Fibroblast of skin of right biceps (primary cell): Measurements from ENCODE around the gene PCDHA13.
"Not testable (repeated sequence)": the region's sequence is repeated elsewhere in the genome, so short reads cannot be mapped to it uniquely, and the experiment has no call there.

ENCODE experiments used
- DNase-seq: peaks from one replicate; pipeline ENCODE4 v3.0.0-alpha.2; 2013

PCDHA13 gene, protein sequence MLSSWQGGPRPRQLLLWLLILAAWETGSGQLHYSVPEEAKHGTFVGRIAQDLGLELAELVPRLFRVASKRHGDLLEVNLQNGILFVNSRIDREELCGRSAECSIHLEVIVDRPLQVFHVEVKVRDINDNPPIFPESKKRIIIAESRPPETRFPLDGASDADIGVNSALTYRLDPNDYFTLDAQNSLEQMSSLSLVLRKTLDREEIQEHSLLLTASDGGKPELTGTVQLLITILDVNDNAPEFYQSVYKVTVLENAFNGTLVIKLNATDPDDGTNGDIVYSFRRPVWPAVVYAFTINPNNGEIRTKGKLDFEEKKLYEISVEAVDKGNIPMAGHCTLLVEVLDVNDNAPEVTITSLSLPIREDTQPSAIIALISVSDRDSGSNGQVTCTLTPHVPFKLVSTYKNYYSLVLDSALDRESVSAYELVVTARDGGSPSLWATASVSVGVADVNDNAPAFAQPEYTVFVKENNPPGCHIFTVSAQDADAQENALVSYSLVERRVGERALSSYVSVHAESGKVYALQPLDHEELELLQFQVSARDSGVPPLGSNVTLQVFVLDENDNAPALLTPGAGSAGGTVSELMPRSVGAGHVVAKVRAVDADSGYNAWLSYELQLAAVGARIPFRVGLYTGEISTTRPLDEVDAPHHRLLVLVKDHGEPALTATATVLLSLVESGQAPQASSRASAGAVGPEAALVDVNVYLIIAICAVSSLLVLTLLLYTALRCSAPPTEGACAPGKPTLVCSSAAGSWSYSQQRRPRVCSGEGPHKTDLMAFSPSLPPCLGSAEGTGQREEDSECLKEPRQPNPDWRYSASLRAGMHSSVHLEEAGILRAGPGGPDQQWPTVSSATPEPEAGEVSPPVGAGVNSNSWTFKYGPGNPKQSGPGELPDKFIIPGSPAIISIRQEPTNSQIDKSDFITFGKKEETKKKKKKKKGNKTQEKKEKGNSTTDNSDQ

GRCh38 chr5:140881889-140882590, at the start of gene PCDHA13:
Gene PCDHA13, plus strand, starts transcription at chr5:140882124. Its CDS starts 145 bp downstream, at chr5:140882269.
- peak; percentile 4 for DNase-seq

GRCh38 chr5:140833993-140834392, 47.9 kb upstream of the PCDHA13 start, which contains the start of gene PCDHA7:
Gene PCDHA7, plus strand, starts transcription at chr5:140834269. Its CDS starts 115 bp downstream, at chr5:140834384.
- DNase-seq, result peak; percentile 20

GRCh38 chr5:140834439-140835008, 47.4 kb upstream of the PCDHA13 start:
- DNase-seq, result not testable (repeated sequence)

GRCh38 chr5:140835622-140836510, 46.1 kb upstream of the PCDHA13 start:
- DNase-seq, result no peak

GRCh38 chr5:140840978-140841962, 40.7 kb upstream of the PCDHA13 start, which contains the start of gene PCDHA8:
Gene PCDHA8, plus strand, starts transcription at chr5:140841187. Its CDS starts 135 bp downstream, at chr5:140841322.
- DNase-seq, result no peak

- DNase-seq, result no peak
Observed at GRCh38 chr5:140842798-140843733, 38.9 kb upstream of the PCDHA13 start.

- DNase-seq, result not testable (repeated sequence)
Observed at GRCh38 chr5:140848139-140849102, 33.5 kb upstream of the PCDHA13 start, which contains the start of gene PCDHA9. Gene PCDHA9, plus strand, starts transcription at chr5:140848382. Its CDS starts 114 bp downstream, at chr5:140848496.

GRCh38 chr5:140849831-140850634, 31.9 kb upstream of the PCDHA13 start:
- DNase-seq, result not testable (repeated sequence)

DNA sequence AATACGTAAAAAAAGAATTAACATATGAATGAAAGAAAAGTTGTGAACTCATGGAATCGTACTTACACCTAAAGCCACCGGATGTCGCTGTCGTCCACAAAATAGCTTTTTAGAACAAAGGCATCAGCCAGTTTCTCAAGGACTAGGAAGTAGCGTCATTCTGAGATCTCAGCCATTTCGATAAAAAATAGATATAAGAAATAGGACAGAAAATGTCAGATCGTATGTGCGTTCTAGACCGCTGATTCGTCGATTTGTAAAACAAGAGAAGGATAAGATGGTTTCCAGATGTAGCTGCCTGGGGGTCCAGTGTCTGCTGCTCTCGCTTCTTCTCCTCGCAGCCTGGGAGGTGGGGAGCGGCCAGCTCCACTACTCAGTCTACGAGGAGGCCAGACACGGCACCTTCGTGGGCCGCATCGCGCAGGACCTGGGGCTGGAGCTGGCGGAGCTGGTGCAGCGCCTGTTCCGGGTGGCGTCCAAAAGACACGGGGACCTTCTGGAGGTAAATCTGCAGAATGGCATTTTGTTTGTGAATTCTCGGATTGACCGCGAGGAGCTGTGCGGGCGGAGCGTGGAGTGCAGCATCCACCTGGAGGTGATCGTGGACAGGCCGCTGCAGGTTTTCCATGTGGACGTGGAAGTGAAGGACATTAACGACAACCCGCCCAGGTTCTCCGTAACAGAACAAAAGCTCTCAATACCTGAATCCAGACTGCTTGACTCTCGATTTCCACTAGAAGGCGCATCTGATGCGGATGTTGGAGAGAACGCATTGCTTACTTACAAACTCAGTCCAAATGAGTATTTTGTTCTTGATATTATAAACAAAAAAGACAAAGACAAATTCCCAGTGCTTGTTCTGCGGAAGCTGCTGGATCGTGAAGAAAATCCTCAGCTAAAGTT, 25.9 kb upstream of the PCDHA13 start, which contains the start of gene PCDHA10:
PCDHA10 (plus strand) TSS at position 126 of the 903 bp plus-strand sequence; CDS start at position 278, 152 bp downstream.
- DNase-seq, result no peak

DNA sequence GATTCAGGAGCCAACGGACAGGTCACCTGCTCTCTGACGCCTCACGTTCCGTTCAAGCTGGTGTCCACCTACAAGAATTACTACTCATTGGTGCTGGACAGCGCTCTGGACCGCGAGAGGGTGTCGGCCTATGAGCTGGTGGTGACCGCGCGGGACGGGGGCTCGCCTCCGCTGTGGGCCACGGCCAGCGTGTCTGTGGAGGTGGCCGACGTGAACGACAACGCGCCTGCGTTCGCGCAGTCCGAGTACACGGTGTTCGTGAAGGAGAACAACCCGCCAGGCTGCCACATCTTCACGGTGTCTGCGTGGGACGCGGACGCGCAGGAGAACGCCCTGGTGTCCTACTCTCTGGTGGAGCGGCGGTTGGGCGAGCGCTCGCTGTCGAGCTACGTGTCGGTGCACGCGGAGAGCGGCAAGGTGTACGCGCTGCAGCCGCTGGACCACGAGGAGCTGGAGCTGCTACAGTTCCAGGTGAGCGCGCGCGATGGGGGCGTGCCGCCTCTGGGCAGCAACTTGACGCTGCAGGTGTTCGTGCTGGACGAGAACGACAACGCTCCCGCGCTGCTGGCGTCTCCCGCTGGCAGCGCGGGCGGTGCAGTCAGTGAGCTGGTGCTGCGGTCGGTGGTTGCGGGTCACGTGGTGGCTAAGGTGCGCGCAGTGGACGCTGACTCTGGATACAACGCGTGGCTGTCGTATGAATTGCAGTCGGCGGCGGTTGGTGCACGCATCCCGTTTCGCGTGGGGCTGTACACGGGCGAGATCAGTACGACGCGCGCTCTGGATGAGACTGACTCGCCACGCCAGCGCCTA, 24.5 kb upstream of the PCDHA13 start:
- DNase-seq, result no peak

DNA sequence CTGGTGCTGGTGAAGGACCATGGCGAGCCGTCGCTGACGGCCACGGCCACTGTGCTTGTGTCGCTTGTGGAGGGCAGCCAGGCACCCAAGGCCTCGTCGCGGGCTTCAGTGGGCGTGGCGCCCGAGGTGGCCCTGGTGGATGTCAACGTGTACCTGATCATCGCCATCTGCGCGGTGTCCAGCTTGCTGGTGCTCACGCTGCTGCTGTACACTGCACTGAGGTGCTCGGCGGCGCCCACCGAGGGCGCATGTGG, 24.0 kb upstream of the PCDHA13 start:
- DNase-seq, result no peak

DNA sequence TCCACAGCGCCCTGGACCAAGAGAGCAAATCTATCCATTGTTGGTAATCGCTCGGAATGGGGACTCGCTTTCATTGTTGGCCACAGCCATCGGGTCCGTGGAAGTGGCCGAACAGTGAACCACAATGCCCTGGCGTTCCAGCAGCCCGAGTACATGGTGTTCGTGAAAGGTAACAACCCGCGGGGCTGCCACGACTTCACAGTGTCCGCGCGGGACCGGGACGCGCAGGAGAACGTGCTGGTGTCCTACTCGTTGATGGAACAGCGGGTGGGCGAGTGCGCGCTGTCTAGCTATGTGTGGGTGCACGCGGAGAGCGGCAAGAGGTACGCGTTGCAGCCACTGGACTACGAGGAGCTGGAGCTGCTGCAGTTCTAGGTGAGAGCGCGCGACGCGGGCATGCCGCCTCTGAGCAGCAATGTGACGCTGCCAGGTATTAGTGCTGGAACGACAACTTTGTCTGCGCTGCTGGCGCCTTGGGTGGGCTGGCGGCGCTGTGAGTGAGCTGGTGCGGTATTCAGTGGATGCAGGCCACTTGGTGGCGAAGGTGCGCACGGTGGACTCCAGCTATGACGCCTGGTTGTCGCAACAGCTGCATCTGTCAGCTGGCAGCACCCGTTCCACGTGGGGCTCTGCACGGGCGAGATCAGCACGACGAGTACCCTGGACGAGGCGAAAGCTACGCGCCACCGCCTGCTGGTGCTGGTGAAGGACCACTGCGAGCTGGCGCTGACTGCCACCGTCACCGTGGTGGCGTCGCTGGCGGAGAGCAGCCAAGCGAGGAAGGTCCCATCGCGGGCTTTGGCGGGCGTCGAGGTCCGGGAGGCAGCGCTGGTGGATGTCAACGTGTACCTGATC, 19.3 kb upstream of the PCDHA13 start:
- no peak for DNase-seq

- no peak for DNase-seq
Observed at GRCh38 chr5:140868721-140869554, 13.0 kb upstream of the PCDHA13 start, which contains the start of gene PCDHA11. Gene PCDHA11, plus strand, starts transcription at chr5:140868957. Its CDS starts 147 bp downstream, at chr5:140869104.
